Transverse colon (tissue), 4 donors: ENCODE results near the gene GNPAT.

Source experiments
- CTCF ChIP-seq, 5 experiments: fragments of 200-600 bp in 3 of 5; fragments of 450-650 bp in 2 of 5; sonication (generic) in 3 of 5; IDR thresholded peaks; 1 replicate in 2 of 5; 2 replicates in 3 of 5; pipeline ENCODE4 v1.5.1; 2016 to 2017; ENCODE audit warnings: antibody characterized with exemption in 5 of 5, inconsistent platforms in 3 of 5, mild to moderate bottlenecking in 2 of 5, moderate library complexity in 1 of 5
- POLR2A ChIP-seq: fragments of 450-650 bp; IDR thresholded peaks from one replicate; pipeline ENCODE4 v1.6.1; 2016; ENCODE audit warnings: antibody characterized with exemption, mild to moderate bottlenecking, moderate library complexity
- POLR2AphosphoS5 ChIP-seq, 3 donors: sonication (generic); formaldehyde crosslinking; IDR thresholded peaks; one replicate each; pipeline ENCODE4 v1.6.1; 2016; ENCODE audit warnings: antibody characterized with exemption in 3 of 3

- TF ChIP-seq CTCF (IDR thresholded peaks at IDR 0.05) (no peak), POLR2AphosphoS5 (IDR thresholded peaks at IDR 0.05) (no peak), POLR2A (no peak)
Observed at GRCh38 chr1:231301990-231302389, 61.0 kb downstream of the GNPAT start.
